ENCODE data around the gene CELA2B. TPM values are rescaled to one million over a fixed set of nuclear protein-coding genes. Genes with fewer than 3 reads are reported as not detected.
A peak's percentile ranks its signal among the peaks of the same experiment; 100 is the strongest.
"Not testable (repeated sequence)": the region's sequence is repeated elsewhere in the genome, so short reads cannot be mapped to it uniquely, and the experiment has no call there.

Gene CELA2B
- polyA plus RNA-seq, 3 donors, result not detected

DNA sequence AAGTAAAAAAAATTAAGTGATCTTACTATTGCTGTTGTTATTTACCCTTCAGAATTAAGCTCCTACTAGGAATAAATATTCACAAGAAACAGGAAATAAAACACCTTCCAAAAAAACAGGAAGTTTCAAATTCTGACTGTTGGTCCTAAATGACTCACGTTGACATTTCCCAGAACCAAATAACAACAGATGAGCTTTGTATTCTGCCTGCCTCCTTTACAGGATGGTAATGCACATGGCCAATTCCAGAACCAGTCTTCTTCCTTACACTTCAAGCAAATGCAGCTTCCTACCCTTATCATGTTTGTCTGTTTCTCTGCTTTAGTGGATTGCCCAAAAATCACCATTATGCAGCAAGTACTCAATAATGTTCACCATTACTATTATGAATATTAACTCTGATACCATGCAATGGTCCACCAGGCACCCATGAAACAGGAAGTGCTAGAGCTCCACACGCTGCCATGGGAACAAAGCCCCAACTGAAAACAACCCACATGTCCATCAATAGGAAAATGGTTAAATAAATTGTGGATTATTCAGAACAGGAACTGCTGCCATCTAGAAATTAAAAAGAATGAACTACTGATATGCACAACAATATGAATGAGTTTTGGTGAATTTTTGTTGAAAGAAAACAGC is 39.2 kb downstream of the CELA2B start:
- no peaks in the 10 kb centered on the region for H3K9me3 Mint-ChIP-seq
- peak overlapping the region; percentile 78 to 91 (median 83) for H3K27ac Mint-ChIP-seq
- Histone ChIP-seq H3K79me2 (ENCODE audit: insufficient read depth, low read length) (no peaks in the 10 kb centered on the region), H3K36me3 (replicated peaks in 1 of 2; ENCODE audit: control insufficient read depth in 1 of 2, insufficient read depth in 2 of 2, low read length in 2 of 2) (peaks cover 16 to 49% of the 10 kb centered on the region in 2 donors), H3K4me3 (replicated peaks in 1 of 3; ENCODE audit: low read depth in 2 of 3, low read length in 3 of 3) (no peak overlapping the region), H3K9ac (ENCODE audit: insufficient read depth, low read length, poor library complexity, severe bottlenecking) (no peak overlapping the region), H4K20me1 (ENCODE audit: insufficient read depth, low read length) (peaks cover 24% of the 10 kb centered on the region), H3K9me3 (replicated peaks in 1 of 2; ENCODE audit: control insufficient read depth in 1 of 2, insufficient read depth in 1 of 2, low read length in 2 of 2) (no peaks in the 10 kb centered on the region), H2AFZ (ENCODE audit: insufficient read depth, low read depth, low read length, poor library complexity, severe bottlenecking) (no peak overlapping the region), H3K27ac (ENCODE audit: low read depth in 1 of 2, low read length in 2 of 2) (peak overlapping the region in 1 of 2 donors; percentile 71), H3K4me2 (replicated peaks; ENCODE audit: extremely low read depth, low read length, poor library complexity, severe bottlenecking) (no peak overlapping the region), H3K4me1 (ENCODE audit: control insufficient read depth in 1 of 2, insufficient read depth in 2 of 2, low read length in 2 of 2) (peaks cover 8 to 10% of the 10 kb centered on the region in 2 donors), H3K27me3 (ENCODE audit: control insufficient read depth in 2 of 2, insufficient read depth in 2 of 2, low read length in 2 of 2) (no peaks in the 10 kb centered on the region)
- TF ChIP-seq, protein P1, sequence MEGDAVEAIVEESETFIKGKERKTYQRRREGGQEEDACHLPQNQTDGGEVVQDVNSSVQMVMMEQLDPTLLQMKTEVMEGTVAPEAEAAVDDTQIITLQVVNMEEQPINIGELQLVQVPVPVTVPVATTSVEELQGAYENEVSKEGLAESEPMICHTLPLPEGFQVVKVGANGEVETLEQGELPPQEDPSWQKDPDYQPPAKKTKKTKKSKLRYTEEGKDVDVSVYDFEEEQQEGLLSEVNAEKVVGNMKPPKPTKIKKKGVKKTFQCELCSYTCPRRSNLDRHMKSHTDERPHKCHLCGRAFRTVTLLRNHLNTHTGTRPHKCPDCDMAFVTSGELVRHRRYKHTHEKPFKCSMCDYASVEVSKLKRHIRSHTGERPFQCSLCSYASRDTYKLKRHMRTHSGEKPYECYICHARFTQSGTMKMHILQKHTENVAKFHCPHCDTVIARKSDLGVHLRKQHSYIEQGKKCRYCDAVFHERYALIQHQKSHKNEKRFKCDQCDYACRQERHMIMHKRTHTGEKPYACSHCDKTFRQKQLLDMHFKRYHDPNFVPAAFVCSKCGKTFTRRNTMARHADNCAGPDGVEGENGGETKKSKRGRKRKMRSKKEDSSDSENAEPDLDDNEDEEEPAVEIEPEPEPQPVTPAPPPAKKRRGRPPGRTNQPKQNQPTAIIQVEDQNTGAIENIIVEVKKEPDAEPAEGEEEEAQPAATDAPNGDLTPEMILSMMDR (IDR thresholded peaks at IDR 0.05), result no peak
- intact Hi-C loops (cut with micrococcal nuclease), result no loop called here
- peak; percentile 46 to 79 (median 72) for DNase-seq
- H3K4me1 Mint-ChIP-seq, result peaks cover 10% of the 10 kb centered on the region
- peaks cover 0 to 4% (median 2%) of the 10 kb centered on the region in 3 donors for H3K27me3 Mint-ChIP-seq (ENCODE audit: low read depth in 3 of 3)
- no peak overlapping the region for H3K4me3 Mint-ChIP-seq
- peaks cover 53 to 72% of the 10 kb centered on the region in 2 donors for H3K36me3 Mint-ChIP-seq
- WGBS (ENCODE audit: insufficient coverage), result 0% methylated on average over 1 of the region's 2 CpGs

DNA sequence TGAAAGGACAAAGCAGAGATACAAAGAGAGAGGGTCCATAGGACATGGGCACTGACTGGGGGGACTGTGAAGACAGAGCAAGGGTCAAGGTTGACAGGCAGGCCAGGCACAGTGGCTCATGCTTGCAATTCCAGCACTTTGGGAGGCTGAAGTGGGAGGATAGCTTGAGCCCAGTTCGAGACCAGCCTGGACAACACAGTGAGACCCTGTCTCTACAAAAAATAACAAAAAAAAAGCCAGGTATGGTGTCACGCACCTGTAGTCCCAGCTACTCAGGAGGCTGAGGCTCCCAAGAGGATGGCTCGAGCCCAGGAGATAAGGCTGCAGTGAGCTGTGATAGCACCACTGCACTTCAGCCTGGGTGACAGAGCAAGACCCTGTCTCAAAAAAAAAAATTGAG is 43.7 kb downstream of the CELA2B start:
- H3K4me2 ChIP-seq (replicated peaks; ENCODE audit: extremely low read depth, low read length, poor library complexity, severe bottlenecking), result no peak overlapping the region
- TF ChIP-seq, protein P1 (IDR thresholded peaks at IDR 0.05), result no peak
- H3K4me1 Mint-ChIP-seq, result peaks cover 26% of the 10 kb centered on the region
- peaks cover 14% of the 10 kb centered on the region for H4K20me1 ChIP-seq (ENCODE audit: insufficient read depth, low read length)
- peaks cover 0 to 2% (median 0%) of the 10 kb centered on the region in 3 donors for H3K27me3 Mint-ChIP-seq (ENCODE audit: low read depth in 3 of 3)
- WGBS (ENCODE audit: insufficient coverage), result 100% methylated on average over 2 of the region's 3 CpGs
- H3K27me3 ChIP-seq (ENCODE audit: control insufficient read depth in 2 of 2, insufficient read depth in 2 of 2, low read length in 2 of 2), result no peaks in the 10 kb centered on the region
- intact Hi-C loops (cut with micrococcal nuclease), result loop anchor here in 1 of 2 donors (5.0 kb wide), 2 partner anchors 107 to 848 kb away; partner anchors contain the start of gene SZRD1
- H2AFZ ChIP-seq (ENCODE audit: insufficient read depth, low read depth, low read length, poor library complexity, severe bottlenecking), result no peak overlapping the region
- no peak for DNase-seq
- no peak overlapping the region for H3K27ac ChIP-seq (ENCODE audit: low read depth in 1 of 2, low read length in 2 of 2)
- H3K36me3 Mint-ChIP-seq, result peaks cover 21 to 37% of the 10 kb centered on the region in 2 donors
- peaks cover 14% of the 10 kb centered on the region for H3K79me2 ChIP-seq (ENCODE audit: insufficient read depth, low read length)
- H3K4me3 Mint-ChIP-seq, result no peak overlapping the region
- H3K4me1 ChIP-seq (ENCODE audit: control insufficient read depth in 1 of 2, insufficient read depth in 2 of 2, low read length in 2 of 2), result peaks cover 20 to 21% of the 10 kb centered on the region in 2 donors
- no peaks in the 10 kb centered on the region for H3K9me3 ChIP-seq (replicated peaks in 1 of 2; ENCODE audit: control insufficient read depth in 1 of 2, insufficient read depth in 1 of 2, low read length in 2 of 2)
- no peak overlapping the region for H3K4me3 ChIP-seq (replicated peaks in 1 of 3; ENCODE audit: low read depth in 2 of 3, low read length in 3 of 3)
- H3K9ac ChIP-seq (ENCODE audit: insufficient read depth, low read length, poor library complexity, severe bottlenecking), result no peak overlapping the region
- H3K36me3 ChIP-seq (replicated peaks in 1 of 2; ENCODE audit: control insufficient read depth in 1 of 2, insufficient read depth in 2 of 2, low read length in 2 of 2), result peaks cover 5 to 21% of the 10 kb centered on the region in 2 donors
- peak overlapping the region in 2 of 7 donors; percentile 2 to 69 for H3K27ac Mint-ChIP-seq
- H3K9me3 Mint-ChIP-seq, result no peaks in the 10 kb centered on the region

DNA sequence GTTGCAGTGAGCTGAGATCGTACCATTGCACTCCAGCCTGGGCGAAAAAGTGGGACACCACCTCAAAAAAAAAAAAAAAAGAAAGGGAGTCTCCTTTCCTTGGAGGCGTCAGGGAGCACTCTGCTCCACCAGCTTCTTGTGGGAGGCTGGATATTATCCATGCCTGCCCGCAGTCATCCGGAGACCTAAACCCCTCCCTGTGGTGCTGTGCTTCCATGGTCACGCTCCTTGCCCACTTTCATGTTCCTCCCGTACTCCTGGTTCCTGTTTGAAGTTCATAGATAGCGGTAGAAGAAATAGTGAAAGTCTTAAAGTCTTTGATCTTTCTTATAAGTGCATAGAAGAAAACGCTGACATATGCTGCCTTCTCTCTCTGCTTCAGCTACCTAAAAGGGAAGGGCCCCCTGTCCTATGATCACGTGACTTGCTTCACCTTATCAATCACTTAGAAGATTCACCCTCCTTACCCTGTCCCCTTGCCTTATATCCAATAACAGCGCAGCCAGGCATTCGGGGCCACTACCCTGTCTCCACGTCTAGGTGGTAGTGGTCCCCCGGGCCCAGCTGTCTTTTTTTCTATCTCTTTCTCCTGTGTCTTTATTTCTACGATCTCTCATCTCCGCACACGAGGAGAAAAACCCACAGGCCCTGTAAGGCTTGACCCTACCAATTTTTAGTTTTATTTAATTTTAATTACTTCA is 45.5 kb downstream of the CELA2B start:
- Histone ChIP-seq H3K4me1 (ENCODE audit: control insufficient read depth in 1 of 2, insufficient read depth in 2 of 2, low read length in 2 of 2) (peaks cover 24 to 26% of the 10 kb centered on the region in 2 donors), H3K36me3 (replicated peaks in 1 of 2; ENCODE audit: control insufficient read depth in 1 of 2, insufficient read depth in 2 of 2, low read length in 2 of 2) (peaks cover 5 to 21% of the 10 kb centered on the region in 2 donors), H3K79me2 (ENCODE audit: insufficient read depth, low read length) (peaks cover 14% of the 10 kb centered on the region)
- not testable (repeated sequence) for DNase-seq; H3K4me2 ChIP-seq (replicated peaks; ENCODE audit: extremely low read depth, low read length, poor library complexity, severe bottlenecking); H3K9ac ChIP-seq (ENCODE audit: insufficient read depth, low read length, poor library complexity, severe bottlenecking); H3K27me3 ChIP-seq (ENCODE audit: control insufficient read depth in 2 of 2, insufficient read depth in 2 of 2, low read length in 2 of 2); H3K27ac ChIP-seq (ENCODE audit: low read depth in 1 of 2, low read length in 2 of 2); H2AFZ ChIP-seq (ENCODE audit: insufficient read depth, low read depth, low read length, poor library complexity, severe bottlenecking); H4K20me1 ChIP-seq (ENCODE audit: insufficient read depth, low read length); H3K4me3 ChIP-seq (replicated peaks in 1 of 3; ENCODE audit: low read depth in 2 of 3, low read length in 3 of 3); H3K4me3 Mint-ChIP-seq; H3K9me3 Mint-ChIP-seq; H3K27me3 Mint-ChIP-seq (ENCODE audit: low read depth in 3 of 3); H3K9me3 ChIP-seq (replicated peaks in 1 of 2; ENCODE audit: control insufficient read depth in 1 of 2, insufficient read depth in 1 of 2, low read length in 2 of 2)
- WGBS (ENCODE audit: insufficient coverage), result 86% methylated on average over 6 of the region's 17 CpGs
- Mint-ChIP-seq H3K27ac (peak overlapping the region in 3 of 7 donors; percentile 10 to 48 (median 23)), H3K36me3 (peaks cover 21 to 25% of the 10 kb centered on the region in 2 donors), H3K4me1 (peaks cover 31% of the 10 kb centered on the region)
- intact Hi-C loops (cut with micrococcal nuclease), result loop anchor here in 1 of 2 donors (5.0 kb wide), 2 partner anchors 109 to 846 kb away; partner anchors contain the start of gene SZRD1
